ENCODE measurements around the gene ST6GAL1.
"Not testable (repeated sequence)": the region's sequence is repeated elsewhere in the genome, so short reads cannot be mapped to it uniquely, and the experiment has no call there.

ST6GAL1 gene

GRCh38 chr3:186901135-186901734 is 29.1 kb upstream of the ST6GAL1 start:
- no peaks in the 10 kb centered on the region for H3K79me2 ChIP-seq (ENCODE audit: insufficient read depth, low read length)
- no peak overlapping the region for H3K27ac ChIP-seq (ENCODE audit: low read length)
- no peaks in the 10 kb centered on the region for H3K36me3 ChIP-seq (ENCODE audit: insufficient read depth, low read length)

DNA sequence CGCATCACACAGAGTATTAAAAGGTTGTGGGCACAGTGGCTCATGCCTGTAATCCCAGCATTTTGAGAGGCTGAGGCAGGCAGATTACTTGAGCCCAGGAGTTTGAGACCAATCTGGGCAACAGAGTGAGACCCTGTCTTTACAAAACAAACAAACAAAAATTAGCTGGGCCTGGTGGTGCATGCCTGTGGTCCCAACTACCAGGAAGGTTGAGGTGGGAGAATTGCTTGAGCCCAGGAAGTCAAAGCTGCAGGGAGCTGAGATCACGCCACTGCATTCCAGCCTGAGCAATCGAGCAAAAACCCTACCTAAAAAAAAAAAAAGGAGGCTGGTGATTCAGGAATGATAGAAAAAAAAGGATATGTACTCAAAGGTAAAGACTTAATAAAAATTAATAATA is 28.2 kb upstream of the ST6GAL1 start:
- no peak for DNase-seq

More at GRCh38 chr3:186901135-186901734, 29.1 kb upstream of the ST6GAL1 start:
- Histone ChIP-seq H3K4me1 (ENCODE audit: insufficient read depth, low read length) (no peaks in the 10 kb centered on the region), H2AFZ (ENCODE audit: low read depth, low read length) (no peak overlapping the region), H3K4me3 (ENCODE audit: low read depth in 1 of 2, low read length in 2 of 2) (no peak overlapping the region), H3K9ac (ENCODE audit: low read depth, low read length) (no peak overlapping the region), H3K4me2 (ENCODE audit: insufficient read depth, low read length) (no peak overlapping the region), H4K20me1 (ENCODE audit: insufficient read depth, low read length) (no peaks in the 10 kb centered on the region), H3K9me3 (ENCODE audit: insufficient read depth, low read length, severe bottlenecking) (no peaks in the 10 kb centered on the region), H3K27me3 (ENCODE audit: insufficient read depth, low read length, poor library complexity) (no peaks in the 10 kb centered on the region)
- ATAC-seq (ENCODE audit: insufficient read depth, low read depth) (no peak), DNase-seq (no peak)
- TF ChIP-seq CTCF (IDR thresholded peaks at IDR 0.05; ENCODE audit: borderline replicate concordance, extremely low read depth, low read length, poor library complexity, severe bottlenecking) (no peak), EZH2 (IDR thresholded peaks at IDR 0.05; ENCODE audit: borderline replicate concordance, low read depth, low read length, severe bottlenecking) (no peak)

DNA sequence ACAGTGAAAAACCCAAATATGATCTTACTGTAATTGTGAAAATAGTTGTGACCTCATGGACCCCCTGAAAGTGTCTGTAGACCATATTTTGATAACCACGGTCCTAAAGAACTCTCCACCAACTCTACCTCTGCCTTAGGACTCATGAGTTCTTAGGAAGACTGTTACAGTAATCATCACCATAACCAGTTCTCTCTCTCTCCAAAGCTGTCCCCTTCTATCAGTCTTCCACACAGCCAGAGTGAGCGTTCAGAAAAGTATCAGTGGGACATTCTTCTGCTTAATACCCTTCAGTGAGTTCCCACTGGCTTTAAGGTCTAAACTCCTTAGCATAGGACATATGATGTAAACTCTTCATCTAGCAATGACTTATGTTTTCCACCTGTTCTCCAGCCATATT is 27.6 kb upstream of the ST6GAL1 start:
- H3K4me2 ChIP-seq (ENCODE audit: insufficient read depth, low read length), result no peak overlapping the region
- H3K27me3 ChIP-seq (ENCODE audit: insufficient read depth, low read length, poor library complexity), result no peaks in the 10 kb centered on the region
- H2AFZ ChIP-seq (ENCODE audit: low read depth, low read length), result no peak overlapping the region
- no peak for DNase-seq
- H3K9me3 ChIP-seq (ENCODE audit: insufficient read depth, low read length, severe bottlenecking), result no peaks in the 10 kb centered on the region
- H3K27ac ChIP-seq (ENCODE audit: low read length), result no peak overlapping the region
- TF ChIP-seq CTCF (IDR thresholded peaks at IDR 0.05; ENCODE audit: borderline replicate concordance, extremely low read depth, low read length, poor library complexity, severe bottlenecking) (no peak), EZH2 (IDR thresholded peaks at IDR 0.05; ENCODE audit: borderline replicate concordance, low read depth, low read length, severe bottlenecking) (no peak)
- no peaks in the 10 kb centered on the region for H3K36me3 ChIP-seq (ENCODE audit: insufficient read depth, low read length)
- no peak overlapping the region for H3K4me3 ChIP-seq (ENCODE audit: low read depth in 1 of 2, low read length in 2 of 2)
- no peak overlapping the region for H3K9ac ChIP-seq (ENCODE audit: low read depth, low read length)
- no peaks in the 10 kb centered on the region for H4K20me1 ChIP-seq (ENCODE audit: insufficient read depth, low read length)
- H3K79me2 ChIP-seq (ENCODE audit: insufficient read depth, low read length), result no peaks in the 10 kb centered on the region
- no peaks in the 10 kb centered on the region for H3K4me1 ChIP-seq (ENCODE audit: insufficient read depth, low read length)
- ATAC-seq (ENCODE audit: insufficient read depth, low read depth), result no peak

More for the DNA sequence above, 28.2 kb upstream of the ST6GAL1 start:
- TF ChIP-seq CTCF (IDR thresholded peaks at IDR 0.05; ENCODE audit: borderline replicate concordance, extremely low read depth, low read length, poor library complexity, severe bottlenecking), result no peak
- Histone ChIP-seq H3K79me2 (ENCODE audit: insufficient read depth, low read length) (no peaks in the 10 kb centered on the region), H3K4me3 (ENCODE audit: low read depth in 1 of 2, low read length in 2 of 2) (no peak overlapping the region), H3K36me3 (ENCODE audit: insufficient read depth, low read length) (no peaks in the 10 kb centered on the region), H3K4me2 (ENCODE audit: insufficient read depth, low read length) (no peak overlapping the region), H3K27ac (ENCODE audit: low read length) (no peak overlapping the region), H4K20me1 (ENCODE audit: insufficient read depth, low read length) (no peaks in the 10 kb centered on the region), H3K27me3 (ENCODE audit: insufficient read depth, low read length, poor library complexity) (no peaks in the 10 kb centered on the region), H3K9me3 (ENCODE audit: insufficient read depth, low read length, severe bottlenecking) (no peaks in the 10 kb centered on the region), H3K4me1 (ENCODE audit: insufficient read depth, low read length) (no peaks in the 10 kb centered on the region), H2AFZ (ENCODE audit: low read depth, low read length) (no peak overlapping the region), H3K9ac (ENCODE audit: low read depth, low read length) (no peak overlapping the region)
- ATAC-seq (ENCODE audit: insufficient read depth, low read depth), result no peak

DNA sequence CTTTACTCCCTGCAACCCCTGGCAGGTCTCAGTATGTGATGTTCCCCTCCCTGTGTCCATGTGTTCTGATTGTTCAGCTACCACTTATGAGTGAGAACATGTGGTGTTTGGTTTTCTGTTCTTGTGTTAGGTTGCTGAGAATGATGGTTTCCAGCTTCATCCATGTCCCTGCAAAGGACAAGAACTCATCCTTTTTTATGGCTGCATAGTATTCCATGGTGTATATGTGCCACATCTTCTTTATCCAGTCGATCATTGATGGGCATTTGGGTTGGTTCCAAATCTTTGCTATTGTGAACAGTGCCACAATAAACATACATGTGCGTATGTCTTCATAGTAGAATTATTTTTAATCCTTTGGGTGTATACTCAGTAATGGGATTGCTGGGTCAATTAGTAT is 26.6 kb upstream of the ST6GAL1 start:
- not testable (repeated sequence) for H3K79me2 ChIP-seq (ENCODE audit: insufficient read depth, low read length); H3K27me3 ChIP-seq (ENCODE audit: insufficient read depth, low read length, poor library complexity); H3K36me3 ChIP-seq (ENCODE audit: insufficient read depth, low read length); H2AFZ ChIP-seq (ENCODE audit: low read depth, low read length); H3K4me1 ChIP-seq (ENCODE audit: insufficient read depth, low read length); H3K4me2 ChIP-seq (ENCODE audit: insufficient read depth, low read length); H3K9ac ChIP-seq (ENCODE audit: low read depth, low read length); H3K9me3 ChIP-seq (ENCODE audit: insufficient read depth, low read length, severe bottlenecking); H4K20me1 ChIP-seq (ENCODE audit: insufficient read depth, low read length); H3K4me3 ChIP-seq (ENCODE audit: low read depth in 1 of 2, low read length in 2 of 2); ATAC-seq (ENCODE audit: insufficient read depth, low read depth); DNase-seq; H3K27ac ChIP-seq (ENCODE audit: low read length)

- H3K9me3 ChIP-seq (ENCODE audit: insufficient read depth, low read length, severe bottlenecking); H3K4me2 ChIP-seq (ENCODE audit: insufficient read depth, low read length); H3K4me3 ChIP-seq (ENCODE audit: low read depth in 1 of 2, low read length in 2 of 2): not testable (repeated sequence)
Measured at GRCh38 chr3:186907075-186907474, 23.3 kb upstream of the ST6GAL1 start.

More at GRCh38 chr3:186907075-186907474, 23.3 kb upstream of the ST6GAL1 start:
- not testable (repeated sequence) for DNase-seq; H4K20me1 ChIP-seq (ENCODE audit: insufficient read depth, low read length); H3K27ac ChIP-seq (ENCODE audit: low read length); H3K79me2 ChIP-seq (ENCODE audit: insufficient read depth, low read length); H3K9ac ChIP-seq (ENCODE audit: low read depth, low read length); ATAC-seq (ENCODE audit: insufficient read depth, low read depth); H2AFZ ChIP-seq (ENCODE audit: low read depth, low read length); H3K27me3 ChIP-seq (ENCODE audit: insufficient read depth, low read length, poor library complexity); H3K36me3 ChIP-seq (ENCODE audit: insufficient read depth, low read length)
- peaks cover 10% of the 10 kb centered on the region for H3K4me1 ChIP-seq (ENCODE audit: insufficient read depth, low read length)

All from DND-41 (cell line).